Liver (tissue), 9 donors: ENCODE results near the gene PPP1R12C. TPM values are rescaled to one million over a fixed set of nuclear protein-coding genes. Genes with fewer than 3 reads are reported as not detected.

Experiments used
- DNase-seq: peaks from one replicate; pipeline ENCODE4 v3.0.0-alpha.2; 2017; ENCODE audit warnings: low spot score
- H3K27ac ChIP-seq, 2 donors: one replicate each; pipeline ENCODE4 v1.7.0; 2013; ENCODE audit warnings: inconsistent platforms in 2 of 2, low read length in 2 of 2, control low read depth in 1 of 2, low read depth in 1 of 2, mild to moderate bottlenecking in 1 of 2
- H3K27me3 ChIP-seq, 4 donors: one replicate each; pipeline versions ENCODE4 v1.6.1 to v1.7.0; 2013; ENCODE audit warnings: low read length in 3 of 4, inconsistent platforms in 1 of 4, mild to moderate bottlenecking in 1 of 4, moderate library complexity in 1 of 4; ENCODE audit not compliant: control insufficient read depth in 4 of 4, insufficient read depth in 4 of 4
- H3K36me3 ChIP-seq, 4 donors: one replicate each; pipeline versions ENCODE4 v1.6.1 to v1.7.0; 2013; ENCODE audit warnings: low read length in 3 of 4, mild to moderate bottlenecking in 3 of 4, low read depth in 1 of 4, moderate library complexity in 1 of 4; ENCODE audit not compliant: control insufficient read depth in 4 of 4, insufficient read depth in 3 of 4
- H3K4me1 ChIP-seq, 4 donors: one replicate each; pipeline versions ENCODE4 v1.6.1 to v1.7.0; 2013; ENCODE audit warnings: low read length in 3 of 4, mild to moderate bottlenecking in 3 of 4, moderate library complexity in 1 of 4; ENCODE audit not compliant: control insufficient read depth in 4 of 4, insufficient read depth in 4 of 4
- H3K4me3 ChIP-seq, 3 donors: one replicate each; pipeline versions ENCODE4 v1.6.1 to v1.7.0; 2013; ENCODE audit warnings: low read length in 3 of 3, control low read depth in 1 of 3, low read depth in 1 of 3, mild to moderate bottlenecking in 1 of 3
- H3K9ac ChIP-seq, 2 donors: one replicate each; pipeline ENCODE4 v1.7.0; 2013; ENCODE audit warnings: low read length in 2 of 2, mild to moderate bottlenecking in 2 of 2, moderate library complexity in 2 of 2, control low read depth in 1 of 2, low read depth in 1 of 2
- H3K9me3 ChIP-seq, 4 donors: one replicate each; pipeline versions ENCODE4 v1.6.1 to v1.7.0; 2013; ENCODE audit warnings: low read length in 3 of 4; ENCODE audit not compliant: control insufficient read depth in 4 of 4
- ATF3 ChIP-seq: IDR thresholded peaks from 2 replicates; pipeline ENCODE4 v1.6.1; 2016; ENCODE audit warnings: antibody characterized with exemption
- EGR1 ChIP-seq, 2 donors: IDR thresholded peaks; 2 replicates each; pipeline ENCODE4 v1.6.1; 2016 to 2018; ENCODE audit warnings: antibody characterized with exemption in 2 of 2, low read depth in 2 of 2
- FOXA1 ChIP-seq: IDR thresholded peaks from 2 replicates; pipeline ENCODE4 v1.6.1; 2016; ENCODE audit warnings: antibody characterized with exemption
- GABPA ChIP-seq, 2 donors: IDR thresholded peaks in 1 of 2; conservative IDR thresholded peaks in 1 of 2; 2 replicates each; pipeline ENCODE4 v1.6.1; 2016; ENCODE audit warnings: antibody characterized with exemption in 2 of 2, mild to moderate bottlenecking in 1 of 2, moderate library complexity in 1 of 2
- HNF4A ChIP-seq, 2 donors: conservative IDR thresholded peaks; 2 replicates each; pipeline ENCODE4 v1.6.1; 2016; ENCODE audit warnings: antibody characterized with exemption in 2 of 2, mild to moderate bottlenecking in 2 of 2
- HNF4G ChIP-seq: IDR thresholded peaks from 2 replicates; pipeline ENCODE4 v1.6.1; 2016; ENCODE audit warnings: antibody characterized with exemption
- RAD21 ChIP-seq, 2 donors: IDR thresholded peaks; 2 replicates each; pipeline ENCODE4 v1.6.1; 2016; ENCODE audit warnings: antibody characterized with exemption in 2 of 2, mild to moderate bottlenecking in 2 of 2
- RXRA ChIP-seq, 2 donors: IDR thresholded peaks; 2 replicates each; pipeline ENCODE4 v1.6.1; 2017 to 2018; ENCODE audit warnings: antibody characterized with exemption in 2 of 2, mild to moderate bottlenecking in 1 of 2
- SP1 ChIP-seq: IDR thresholded peaks from 2 replicates; pipeline ENCODE4 v1.6.1; 2018; ENCODE audit warnings: antibody characterized with exemption, mild to moderate bottlenecking
- TAF1 ChIP-seq: conservative IDR thresholded peaks from 2 replicates; pipeline ENCODE4 v1.6.1; 2016; ENCODE audit warnings: antibody characterized with exemption, mild to moderate bottlenecking
- YY1 ChIP-seq: IDR thresholded peaks from 2 replicates; pipeline ENCODE4 v1.6.1; 2016; ENCODE audit warnings: antibody characterized with exemption, mild to moderate bottlenecking
- ZBTB33 ChIP-seq: IDR thresholded peaks from 2 replicates; pipeline ENCODE4 v1.6.1; 2016; ENCODE audit warnings: antibody characterized with exemption
- WGBS: extraction: QIAGEN DNeasy Blood & Tissue Kit; methylation state at CpG from one replicate; pipeline ENCODE4 v1.1.7; 2013; 5-methylcytosine and 5-hydroxymethylcytosine counted together
- polyA plus RNA-seq, 2 donors: library from polyadenylated mRNA; stranded (reverse) in 1 of 2; unstranded in 1 of 2; fragments of 200-250 nt in 1 of 2; fragments of >200 nt in 1 of 2; fragmentation: Nextera tagmentation in 1 of 2; extraction: Ambion mirVana in 1 of 2; gene quantifications; one replicate each; pipeline versions ENCODE4 v1.2.1 to v1.2.3, GENCODE V29; 2013 to 2015
- total RNA-seq, 2 donors: library from RNA; depleted of rRNA; stranded (reverse); fragments of >200 nt; gene quantifications; one replicate each; pipeline ENCODE4 v1.2.3, GENCODE V29; 2014
- TF ChIP-seq, protein P1 (sequence below): fragments of 150-350 bp; IDR thresholded peaks from 2 replicates; pipeline ENCODE4 v1.5.1; 2017; ENCODE audit warnings: improper control_type of control experiment, low read depth, low read length; ENCODE audit not compliant: missing input control
- TF ChIP-seq, protein P2 (sequence below): IDR thresholded peaks from 2 replicates; pipeline ENCODE4 v1.6.1; 2016; ENCODE audit warnings: antibody characterized with exemption
- donor health status: healthy.
- donor health status: healthy.
- donor health status: healthy.
- donor health status: healthy.
- donor health status: healthy.

PPP1R12C gene
- total and polyA plus RNA-seq, 4 donors: 7.4 to 35.8 (median 24.9) TPM

DNA sequence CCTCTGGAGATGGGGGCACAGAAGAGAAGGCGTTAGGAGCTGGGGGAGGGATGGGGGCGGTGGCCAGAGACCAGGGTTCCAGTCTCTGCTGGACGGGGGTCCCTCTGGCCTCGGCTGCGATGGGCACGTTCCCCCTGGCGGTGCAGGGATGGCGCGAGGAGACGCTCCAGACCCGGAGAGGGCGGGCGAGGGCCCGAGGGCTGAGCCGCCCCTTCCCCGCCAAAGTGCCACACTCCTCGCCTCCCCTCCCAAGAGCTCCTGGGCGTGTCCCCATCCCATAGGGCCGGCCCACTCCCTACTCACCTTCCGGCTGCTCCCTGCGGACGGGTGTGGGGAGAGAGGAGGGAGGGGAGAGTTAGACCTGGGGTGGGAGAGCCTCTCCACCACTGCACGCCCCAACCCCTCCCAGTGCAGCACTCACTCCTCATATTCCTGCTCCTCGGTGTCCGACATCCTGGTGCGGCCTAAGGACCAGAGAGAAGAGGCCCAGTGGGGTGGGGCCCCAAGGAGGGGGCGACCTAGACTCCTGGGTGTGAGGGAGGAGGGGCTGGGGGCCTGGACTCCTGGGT is 29.4 kb upstream of the PPP1R12C start:
- WGBS: 4% methylated on average over 27 of the region's 27 CpGs
- no peak for DNase-seq
- H3K4me1 ChIP-seq: peaks cover 0 to 3% (median 0%) of the 10 kb centered on the region in 4 donors
- no peak overlapping the region for H3K27ac ChIP-seq
- TF ChIP-seq RXRA (IDR thresholded peaks at IDR 0.05) (no peak), SP1 (no peak), TAF1 (no peak), YY1 (no peak), HNF4A (conservative IDR thresholded peaks at IDR 0.05) (no peak), RAD21 (IDR thresholded peaks at IDR 0.05) (no peak)
- no peak overlapping the region for H3K4me3 ChIP-seq
- no peak overlapping the region for H3K9ac ChIP-seq
- no peaks in the 10 kb centered on the region for H3K36me3 ChIP-seq
- H3K27me3 ChIP-seq: peaks cover 0 to 7% (median 3%) of the 10 kb centered on the region in 4 donors
- H3K9me3 ChIP-seq: no peaks in the 10 kb centered on the region

DNA sequence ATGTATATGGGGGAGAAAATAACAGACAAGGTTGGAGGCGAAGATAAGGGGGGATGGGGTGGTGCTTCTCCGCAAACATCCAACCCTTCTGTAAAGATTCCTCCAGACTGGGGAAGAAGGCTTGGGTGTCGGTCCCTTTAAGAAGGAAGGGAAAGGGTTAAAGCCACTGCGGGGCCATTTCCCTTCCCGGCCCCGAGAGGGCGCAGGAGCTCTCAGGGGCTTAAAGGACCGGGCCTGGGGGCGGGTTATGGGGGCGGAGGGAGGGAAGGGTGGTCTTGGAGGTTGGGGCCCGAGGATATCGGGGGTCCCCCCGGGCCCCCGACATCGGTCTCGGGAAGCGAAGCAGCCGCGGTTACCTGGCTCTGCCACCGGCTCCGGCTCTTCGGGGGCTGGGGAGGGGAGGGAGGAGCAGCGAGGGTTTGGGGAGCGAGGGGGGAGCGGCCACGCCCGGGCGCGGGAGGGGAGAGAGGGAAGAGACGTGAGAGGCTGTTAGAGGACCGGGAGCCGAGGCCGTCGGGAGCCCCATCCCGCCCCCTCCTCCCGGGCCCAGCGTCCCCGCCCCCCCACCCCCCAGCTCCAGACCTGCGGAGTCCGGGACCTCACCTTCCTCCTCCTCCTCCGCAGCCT is 28.8 kb upstream of the PPP1R12C start:
- no peaks in the 10 kb centered on the region for H3K36me3 ChIP-seq
- no peak overlapping the region for H3K27ac ChIP-seq
- TF ChIP-seq FOXA1 (no peak), RAD21 (IDR thresholded peaks at IDR 0.05) (no peak)
- TF ChIP-seq, protein P1, sequence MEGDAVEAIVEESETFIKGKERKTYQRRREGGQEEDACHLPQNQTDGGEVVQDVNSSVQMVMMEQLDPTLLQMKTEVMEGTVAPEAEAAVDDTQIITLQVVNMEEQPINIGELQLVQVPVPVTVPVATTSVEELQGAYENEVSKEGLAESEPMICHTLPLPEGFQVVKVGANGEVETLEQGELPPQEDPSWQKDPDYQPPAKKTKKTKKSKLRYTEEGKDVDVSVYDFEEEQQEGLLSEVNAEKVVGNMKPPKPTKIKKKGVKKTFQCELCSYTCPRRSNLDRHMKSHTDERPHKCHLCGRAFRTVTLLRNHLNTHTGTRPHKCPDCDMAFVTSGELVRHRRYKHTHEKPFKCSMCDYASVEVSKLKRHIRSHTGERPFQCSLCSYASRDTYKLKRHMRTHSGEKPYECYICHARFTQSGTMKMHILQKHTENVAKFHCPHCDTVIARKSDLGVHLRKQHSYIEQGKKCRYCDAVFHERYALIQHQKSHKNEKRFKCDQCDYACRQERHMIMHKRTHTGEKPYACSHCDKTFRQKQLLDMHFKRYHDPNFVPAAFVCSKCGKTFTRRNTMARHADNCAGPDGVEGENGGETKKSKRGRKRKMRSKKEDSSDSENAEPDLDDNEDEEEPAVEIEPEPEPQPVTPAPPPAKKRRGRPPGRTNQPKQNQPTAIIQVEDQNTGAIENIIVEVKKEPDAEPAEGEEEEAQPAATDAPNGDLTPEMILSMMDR: peak; percentile 14
- no peak overlapping the region for H3K4me3 ChIP-seq
- 2% methylated on average over 40 of the region's 41 CpGs for WGBS
- no peaks in the 10 kb centered on the region for H3K9me3 ChIP-seq
- H3K27me3 ChIP-seq: peaks cover 0 to 7% (median 4%) of the 10 kb centered on the region in 4 donors
- no peak for DNase-seq
- peaks cover 0 to 3% (median 0%) of the 10 kb centered on the region in 4 donors for H3K4me1 ChIP-seq
- no peak overlapping the region for H3K9ac ChIP-seq

GRCh38 chr19:55145232-55145631 is 27.8 kb upstream of the PPP1R12C start:
- no peak overlapping the region for H3K27ac ChIP-seq
- 26% methylated on average over 3 of the region's 3 CpGs for WGBS
- TF ChIP-seq GABPA (IDR thresholded peaks at IDR 0.05 in 1 of 2, conservative IDR thresholded peaks at IDR 0.05 in 1 of 2) (no peak), HNF4G (no peak), TAF1 (no peak), RXRA (IDR thresholded peaks at IDR 0.05) (no peak), ATF3 (no peak), SP1 (no peak), EGR1 (IDR thresholded peaks at IDR 0.05; ENCODE audit: low read depth in 2 of 2) (no peak), ZBTB33 (no peak), HNF4A (conservative IDR thresholded peaks at IDR 0.05) (no peak), FOXA1 (no peak), YY1 (no peak), RAD21 (IDR thresholded peaks at IDR 0.05) (no peak)
- TF ChIP-seq, protein P2, sequence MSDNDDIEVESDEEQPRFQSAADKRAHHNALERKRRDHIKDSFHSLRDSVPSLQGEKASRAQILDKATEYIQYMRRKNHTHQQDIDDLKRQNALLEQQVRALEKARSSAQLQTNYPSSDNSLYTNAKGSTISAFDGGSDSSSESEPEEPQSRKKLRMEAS: no peak
- TF ChIP-seq, protein P1: no peak
- no peak overlapping the region for H3K9ac ChIP-seq
- no peak overlapping the region for H3K4me3 ChIP-seq
- H3K36me3 ChIP-seq: no peaks in the 10 kb centered on the region
- H3K4me1 ChIP-seq: peaks cover 0 to 3% (median 0%) of the 10 kb centered on the region in 4 donors
- DNase-seq: no peak
- peaks cover 0 to 7% (median 4%) of the 10 kb centered on the region in 4 donors for H3K27me3 ChIP-seq
- H3K9me3 ChIP-seq: no peaks in the 10 kb centered on the region
